ENCODE data around the gene OSER1.

OSER1 gene

GRCh38 chr20:44146272-44146671 lies 64.3 kb downstream of the OSER1 start:
- DNase-seq (ENCODE audit: extremely low read depth, low read depth): no peak
- TF ChIP-seq, protein P1, sequence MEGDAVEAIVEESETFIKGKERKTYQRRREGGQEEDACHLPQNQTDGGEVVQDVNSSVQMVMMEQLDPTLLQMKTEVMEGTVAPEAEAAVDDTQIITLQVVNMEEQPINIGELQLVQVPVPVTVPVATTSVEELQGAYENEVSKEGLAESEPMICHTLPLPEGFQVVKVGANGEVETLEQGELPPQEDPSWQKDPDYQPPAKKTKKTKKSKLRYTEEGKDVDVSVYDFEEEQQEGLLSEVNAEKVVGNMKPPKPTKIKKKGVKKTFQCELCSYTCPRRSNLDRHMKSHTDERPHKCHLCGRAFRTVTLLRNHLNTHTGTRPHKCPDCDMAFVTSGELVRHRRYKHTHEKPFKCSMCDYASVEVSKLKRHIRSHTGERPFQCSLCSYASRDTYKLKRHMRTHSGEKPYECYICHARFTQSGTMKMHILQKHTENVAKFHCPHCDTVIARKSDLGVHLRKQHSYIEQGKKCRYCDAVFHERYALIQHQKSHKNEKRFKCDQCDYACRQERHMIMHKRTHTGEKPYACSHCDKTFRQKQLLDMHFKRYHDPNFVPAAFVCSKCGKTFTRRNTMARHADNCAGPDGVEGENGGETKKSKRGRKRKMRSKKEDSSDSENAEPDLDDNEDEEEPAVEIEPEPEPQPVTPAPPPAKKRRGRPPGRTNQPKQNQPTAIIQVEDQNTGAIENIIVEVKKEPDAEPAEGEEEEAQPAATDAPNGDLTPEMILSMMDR (IDR thresholded peaks at IDR 0.05; ENCODE audit: low read depth, low read length): no peak

Measured in AG09319 (cell line).